IMR-90 (cell line): Measurements from ENCODE around the gene MEGF10. TPM values are rescaled to one million over a fixed set of nuclear protein-coding genes. Genes with fewer than 3 reads are reported as not detected.

Experiments
- ATAC-seq: fragments of 200-7000 bp; cut with Tn5 transposase; 2 replicates; pipeline ENCODE4 v1.9.1; 2020; ENCODE audit warnings: low read depth, mild to moderate bottlenecking, moderate library complexity
- BruUV-seq: library from RNA; stranded (reverse); fragments of 400-500 nt; replicated peaks from 2 replicates; lab custom pipeline; 2021; lab: Mats Ljungman, UMichigan
- CTCF ChIA-PET: fragments of 300-600 bp; formaldehyde crosslinking; extraction: SDS; loops from one replicate; lab custom pipeline; 2021; ENCODE audit warnings: antibody characterized with exemption; lab: Yijun Ruan, JAX
- POLR2A ChIA-PET: fragments of 300-600 bp; sonication (Branson Sonifier 250); formaldehyde crosslinking; loops from one replicate; lab custom pipeline; 2022; ENCODE audit warnings: antibody characterized with exemption; ENCODE audit not compliant: unreplicated experiment; lab: Charles Lee
- DNase-seq: peaks from one replicate; pipeline ENCODE4 v3.0.0; 2013
- H2AFZ ChIP-seq: replicated peaks from 2 replicates; pipeline ENCODE3; 2013; ENCODE audit warnings: low read length, mild to moderate bottlenecking; ENCODE audit not compliant: poor library complexity
- H2AK5ac ChIP-seq: 2 replicates; pipeline ENCODE4 v1.6.1; 2013; ENCODE audit warnings: low read depth, low read length, inconsistent platforms
- H2AK9ac ChIP-seq: replicated peaks from 2 replicates; pipeline ENCODE3; 2013; ENCODE audit warnings: mild to moderate bottlenecking, low read depth, low read length, moderate library complexity; ENCODE audit not compliant: poor library complexity
- H2BK120ac ChIP-seq: 2 replicates; pipeline ENCODE4 v1.6.1; 2013; ENCODE audit warnings: low read depth, low read length, inconsistent platforms
- H2BK15ac ChIP-seq: 3 replicates; pipeline ENCODE4 v1.6.1; 2013; ENCODE audit warnings: low read depth, low read length, inconsistent platforms
- H2BK20ac ChIP-seq: 2 replicates; pipeline ENCODE4 v1.6.1; 2013; ENCODE audit warnings: low read depth, mild to moderate bottlenecking, inconsistent platforms, low read length, moderate library complexity
- H2BK5ac ChIP-seq: 2 replicates; pipeline ENCODE4 v1.6.1; 2013; ENCODE audit warnings: mild to moderate bottlenecking, low read depth, low read length, inconsistent platforms; ENCODE audit not compliant: poor library complexity, severe bottlenecking
- H3K14ac ChIP-seq: replicated peaks from 2 replicates; pipeline ENCODE4 v1.6.1; 2013; ENCODE audit warnings: low read depth, low read length, inconsistent platforms
- H3K18ac ChIP-seq: 2 replicates; pipeline ENCODE4 v1.6.1; 2013; ENCODE audit warnings: low read depth, low read length, control low read depth
- H3K23ac ChIP-seq: 2 replicates; pipeline ENCODE4 v1.6.1; 2013; ENCODE audit warnings: low read depth, low read length, inconsistent platforms
- H3K27ac ChIP-seq: 2 replicates; pipeline ENCODE4 v1.5.1; 2013; ENCODE audit warnings: mild to moderate bottlenecking, control low read depth, low read length; ENCODE audit not compliant: insufficient read depth
- H3K27me3 ChIP-seq: 2 replicates; pipeline ENCODE4 v1.6.1; 2013; ENCODE audit warnings: low read length; ENCODE audit not compliant: control insufficient read depth, insufficient read depth
- H3K36me3 ChIP-seq: 2 replicates; pipeline ENCODE4 v1.6.1; 2013; ENCODE audit warnings: low read length, mixed read lengths; ENCODE audit not compliant: control insufficient read depth, insufficient read depth
- H3K4ac ChIP-seq: 2 replicates; pipeline ENCODE4 v1.6.1; 2013; ENCODE audit warnings: low read depth, low read length, inconsistent platforms
- H3K4me1 ChIP-seq: 2 replicates; pipeline ENCODE4 v1.6.1; 2013; ENCODE audit warnings: low read length, mixed read lengths; ENCODE audit not compliant: control insufficient read depth, insufficient read depth
- H3K4me2 ChIP-seq: 2 replicates; pipeline ENCODE4 v1.6.1; 2013; ENCODE audit warnings: low read depth, mild to moderate bottlenecking, control low read depth, low read length, moderate library complexity
- H3K4me3 ChIP-seq: 2 replicates; pipeline ENCODE4 v1.5.1; 2013; ENCODE audit warnings: low read depth, mild to moderate bottlenecking, control low read depth, low read length, moderate library complexity; ENCODE audit not compliant: insufficient read depth
- H3K56ac ChIP-seq: 2 replicates; pipeline ENCODE4 v1.6.1; 2013; ENCODE audit warnings: low read length, inconsistent platforms; ENCODE audit not compliant: insufficient read depth; ENCODE audit errors: extremely low read depth
- H3K79me1 ChIP-seq, 2 experiments: 2 replicates each; pipeline ENCODE4 v1.6.1; 2013; ENCODE audit warnings: low read length in 2 of 2, inconsistent platforms in 1 of 2, low read depth in 1 of 2
- H3K9ac ChIP-seq: 2 replicates; pipeline ENCODE4 v1.6.1; 2013; ENCODE audit warnings: low read depth, low read length, control low read depth
- H3K9me1 ChIP-seq: 2 replicates; pipeline ENCODE4 v1.6.1; 2013; ENCODE audit warnings: low read length, inconsistent platforms; ENCODE audit not compliant: insufficient read depth
- H3K9me3 ChIP-seq: 2 replicates; pipeline ENCODE4 v1.6.1; 2013; ENCODE audit warnings: low read length; ENCODE audit not compliant: control insufficient read depth, insufficient read depth
- H4K20me1 ChIP-seq: 2 replicates; pipeline ENCODE4 v1.6.1; 2013; ENCODE audit warnings: low read length, inconsistent platforms; ENCODE audit not compliant: insufficient read depth
- H4K5ac ChIP-seq: 2 replicates; pipeline ENCODE4 v1.6.1; 2013; ENCODE audit warnings: mild to moderate bottlenecking, low read depth, low read length, control low read depth
- H4K8ac ChIP-seq, 2 experiments: 2 replicates each; pipeline ENCODE4 v1.6.1; 2013; ENCODE audit warnings: low read depth in 2 of 2, low read length in 2 of 2, control low read depth in 1 of 2, inconsistent platforms in 1 of 2
- H4K91ac ChIP-seq: 2 replicates; pipeline ENCODE4 v1.6.1; 2013; ENCODE audit warnings: low read depth, low read length, inconsistent platforms; ENCODE audit not compliant: insufficient read depth
- CEBPB ChIP-seq: IDR thresholded peaks from 2 replicates; pipeline ENCODE4 v1.6.1; 2012; ENCODE audit warnings: low read depth, low read length, improper control_type of control experiment
- CHD1 ChIP-seq: IDR thresholded peaks from 2 replicates; pipeline ENCODE4 v1.6.1; 2012; ENCODE audit warnings: low read depth, low read length, improper control_type of control experiment
- RCOR1 ChIP-seq: IDR thresholded peaks from 2 replicates; pipeline ENCODE4 v1.6.1; 2012; ENCODE audit warnings: mild to moderate bottlenecking, low read length, improper control_type of control experiment; ENCODE audit not compliant: insufficient replicate concordance
- WGBS, 2 experiments: methylation state at CpG; one replicate each; pipeline versions ENCODE4 v1.1.5 to v1.1.7; 2013; ENCODE audit warnings: missing lambda C conversion rate in 2 of 2; ENCODE audit not compliant: insufficient read length in 1 of 2; ENCODE audit errors: extremely low coverage in 2 of 2; 5-methylcytosine and 5-hydroxymethylcytosine counted together
- dilution Hi-C: fragments of 300-500 bp; cut with HindIII; formaldehyde crosslinking; loops from one replicate; pipeline ENCODE4 v1.14.3; 2018; ENCODE audit warnings: low sequenced_read_pairs; ENCODE audit not compliant: unreplicated experiment
- in situ Hi-C: fragments of 300-500 bp; cut with MboI; formaldehyde crosslinking; loops from 3 replicates; pipeline ENCODE4 v1.14.3; 2019; ENCODE audit warnings: low sequenced_read_pairs, inconsistent platforms, mixed read lengths
- intact Hi-C: fragments of 100-400 bp; cut with micrococcal nuclease; formaldehyde crosslinking; loops from 2 replicates; pipeline ENCODE4 v1.10.0; 2022
- polyA plus RNA-seq, 3 experiments: library from polyadenylated mRNA; depleted of rRNA; stranded (reverse); fragments of >200 nt; gene quantifications; 2 replicates each; pipeline ENCODE4 v1.2.3, GENCODE V29; 2012; ENCODE audit warnings: low replicate concordance in 1 of 3
- total RNA-seq: library from RNA; depleted of rRNA; stranded (reverse); fragments of >200 nt; gene quantifications from 2 replicates; pipeline ENCODE4 v1.2.3, GENCODE V29; 2012

MEGF10 gene
- total and polyA plus RNA-seq, 2 of the 4 experiments (the other 2 are of a cell fraction), result not detected

- Histone ChIP-seq H3K79me1 (no peaks in the 10 kb centered on the region), H2BK15ac (no peak overlapping the region), H4K20me1 (no peaks in the 10 kb centered on the region), H3K4me1 (no peaks in the 10 kb centered on the region), H2AFZ (no peak overlapping the region), H3K4me3 (no peak overlapping the region), H3K36me3 (no peaks in the 10 kb centered on the region), H3K56ac (no peak overlapping the region), H4K91ac (no peak overlapping the region), H3K9me3 (no peaks in the 10 kb centered on the region), H2BK5ac (no peak overlapping the region), H4K5ac (no peak overlapping the region), H2AK5ac (no peak overlapping the region), H3K9ac (no peak overlapping the region), H3K4me2 (no peak overlapping the region), H2BK120ac (no peak overlapping the region), H3K23ac (no peak overlapping the region), H3K9me1 (no peaks in the 10 kb centered on the region), H3K27me3 (peaks cover 15% of the 10 kb centered on the region), H2BK20ac (no peak overlapping the region), H3K4ac (no peak overlapping the region), H4K8ac (no peak overlapping the region), H3K18ac (no peak overlapping the region), H3K14ac (no peak overlapping the region), H2AK9ac (no peak overlapping the region), H3K27ac (no peak overlapping the region)
- WGBS, 2 experiments, result no CpG with 5 or more reads among the region's 10 CpGs
- intact Hi-C loops (loop anchor here (2.0 kb wide), 1 partner anchor 281 kb away; the partner anchor contains the start of gene MARCHF3), in situ Hi-C loops (loop anchor here (10.0 kb wide), 1 partner anchor 637 kb away; no protein-coding TSS in a partner anchor), dilution Hi-C loops (no loop called here)
- TF ChIP-seq CHD1 (no peak), RCOR1 (no peak), CEBPB (no peak)
- ChIA-PET CTCF (no interaction called here), POLR2A (no interaction called here)
- BruUV-seq, result no TSS peak
- DNase-seq (no peak), ATAC-seq (no peak)
Measured at GRCh38 chr5:127311781-127312525, 21.4 kb downstream of the MEGF10 start.
